ENCODE data around the gene ATP5F1B. TPM values are rescaled to one million over a fixed set of nuclear protein-coding genes. Genes with fewer than 3 reads are reported as not detected.

The ATP5F1B gene
- total and polyA plus RNA-seq, 9 of the 15 experiments (the other 6 are each of a cell fraction or from before 2014, with no cell fraction given), result 908 to 3,125 (median 1,482) TPM

DNA sequence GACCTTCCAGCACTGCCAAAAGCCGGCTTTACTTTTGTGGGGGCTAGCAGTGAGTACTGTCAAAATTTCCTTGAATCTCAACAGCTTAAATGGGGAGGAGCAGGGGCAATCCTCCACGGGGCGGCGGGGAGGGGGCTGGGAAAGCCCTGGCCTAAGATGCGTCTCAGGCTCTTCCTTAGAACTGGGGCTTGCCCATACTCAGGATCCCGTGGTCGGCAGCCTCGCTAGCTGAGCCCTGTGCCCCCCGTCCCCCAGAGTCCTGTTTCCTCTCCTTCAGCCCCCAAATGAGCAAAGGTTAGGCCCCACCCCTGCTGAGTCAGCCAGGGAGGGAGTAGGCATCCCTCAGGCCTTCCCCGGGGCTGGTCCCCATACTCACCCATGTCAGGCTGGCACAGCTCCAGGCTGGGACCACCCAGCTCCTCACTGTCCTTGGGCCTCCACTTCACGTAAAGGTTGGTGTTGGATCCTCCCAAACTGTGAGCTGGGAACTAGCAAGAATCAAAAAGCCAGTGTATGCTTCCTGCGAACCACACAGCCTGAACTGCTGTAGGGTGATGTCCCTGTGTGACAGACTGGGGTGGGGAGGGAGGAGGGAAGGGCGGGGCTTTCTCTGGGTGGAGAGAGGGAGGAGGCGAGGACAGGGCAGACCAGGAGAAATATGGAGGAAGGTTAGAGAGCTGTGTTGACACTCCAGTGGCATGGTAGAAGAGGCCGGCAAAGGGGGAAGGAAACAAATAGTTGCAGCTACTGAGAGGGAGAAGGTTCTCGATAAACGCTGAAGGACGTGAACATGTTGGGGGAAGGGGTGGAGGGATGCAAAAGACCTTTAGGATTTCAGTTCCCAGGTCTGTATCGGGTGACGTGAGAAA, 9.7 kb downstream of the ATP5F1B start (continued):
- TF ChIP-seq, protein P1, sequence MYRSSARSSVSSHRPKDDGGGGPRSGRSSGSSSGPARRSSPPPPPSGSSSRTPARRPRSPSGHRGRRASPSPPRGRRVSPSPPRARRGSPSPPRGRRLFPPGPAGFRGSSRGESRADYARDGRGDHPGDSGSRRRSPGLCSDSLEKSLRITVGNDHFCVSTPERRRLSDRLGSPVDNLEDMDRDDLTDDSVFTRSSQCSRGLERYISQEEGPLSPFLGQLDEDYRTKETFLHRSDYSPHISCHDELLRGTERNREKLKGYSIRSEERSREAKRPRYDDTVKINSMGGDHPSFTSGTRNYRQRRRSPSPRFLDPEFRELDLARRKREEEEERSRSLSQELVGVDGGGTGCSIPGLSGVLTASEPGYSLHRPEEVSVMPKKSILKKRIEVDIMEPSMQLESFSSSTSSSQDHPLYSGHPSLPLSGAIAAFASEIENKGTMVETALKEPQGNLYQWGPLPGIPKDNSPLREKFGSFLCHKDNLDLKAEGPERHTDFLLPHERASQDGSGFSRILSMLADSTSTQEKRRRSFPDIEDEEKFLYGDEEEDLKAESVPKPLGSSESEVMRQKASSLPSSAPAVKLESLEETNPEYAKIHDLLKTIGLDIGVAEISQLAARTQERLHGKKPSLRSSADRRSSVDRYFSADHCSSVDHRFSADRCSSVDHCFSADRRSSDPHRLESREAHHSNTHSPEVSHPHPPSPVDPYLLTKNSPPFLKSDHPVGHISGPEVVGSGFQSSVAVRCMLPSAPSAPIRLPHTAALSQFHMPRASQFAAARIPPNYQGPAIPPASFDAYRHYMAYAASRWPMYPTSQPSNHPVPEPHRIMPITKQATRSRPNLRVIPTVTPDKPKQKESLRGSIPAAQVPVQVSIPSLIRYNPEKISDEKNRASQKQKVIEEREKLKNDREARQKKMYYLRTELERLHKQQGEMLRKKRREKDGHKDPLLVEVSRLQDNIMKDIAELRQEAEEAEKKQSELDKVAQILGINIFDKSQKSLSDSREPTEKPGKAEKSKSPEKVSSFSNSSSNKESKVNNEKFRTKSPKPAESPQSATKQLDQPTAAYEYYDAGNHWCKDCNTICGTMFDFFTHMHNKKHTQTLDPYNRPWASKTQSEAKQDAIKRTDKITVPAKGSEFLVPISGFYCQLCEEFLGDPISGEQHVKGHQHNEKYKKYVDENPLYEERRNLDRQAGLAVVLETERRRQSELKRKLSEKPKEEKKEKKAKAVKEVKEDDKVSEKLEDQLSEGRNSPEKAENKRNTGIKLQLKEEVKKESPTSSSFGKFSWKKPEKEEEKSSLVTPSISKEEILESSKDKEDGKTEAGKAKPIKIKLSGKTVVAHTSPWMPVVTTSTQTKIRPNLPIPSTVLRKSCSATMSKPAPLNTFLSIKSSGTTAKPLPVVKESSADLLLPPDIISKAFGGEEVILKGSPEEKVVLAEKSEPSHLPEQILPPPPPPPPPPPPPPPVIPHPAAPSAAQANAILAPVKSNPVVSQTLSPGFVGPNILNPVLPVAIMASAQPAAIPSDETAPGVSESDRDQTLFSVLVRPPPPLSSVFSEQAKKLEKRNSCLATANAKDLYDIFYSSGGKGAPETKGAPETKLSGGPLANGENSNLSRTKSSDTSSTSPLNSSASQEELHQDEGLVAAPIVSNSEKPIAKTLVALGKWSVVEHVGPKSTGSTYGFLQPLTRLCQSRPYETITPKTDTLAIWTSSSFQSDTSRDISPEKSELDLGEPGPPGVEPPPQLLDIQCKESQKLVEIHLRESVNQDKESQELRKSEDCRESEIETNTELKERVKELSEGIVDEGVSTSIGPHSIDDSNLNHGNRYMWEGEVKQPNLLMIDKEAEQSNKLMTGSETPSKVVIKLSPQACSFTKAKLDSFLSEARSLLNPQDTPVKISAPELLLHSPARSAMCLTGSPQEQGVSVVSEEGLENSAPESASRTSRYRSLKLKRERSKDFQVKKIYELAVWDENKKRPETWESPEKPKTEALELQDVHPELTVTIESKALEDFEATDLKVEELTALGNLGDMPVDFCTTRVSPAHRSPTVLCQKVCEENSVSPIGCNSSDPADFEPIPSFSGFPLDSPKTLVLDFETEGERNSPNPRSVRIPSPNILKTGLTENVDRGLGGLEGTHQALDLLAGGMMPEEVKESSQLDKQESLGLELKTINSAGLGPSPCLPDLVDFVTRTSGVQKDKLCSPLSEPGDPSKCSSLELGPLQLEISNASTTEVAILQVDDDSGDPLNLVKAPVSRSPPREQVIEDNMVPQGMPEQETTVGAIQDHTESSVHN (IDR thresholded peaks at IDR 0.05; ENCODE audit: borderline replicate concordance in 1 of 2, low read depth in 1 of 2), result no peak
- TF ChIP-seq STAG1 (CRISPR knock-in tag; IDR thresholded peaks at IDR 0.05; ENCODE audit: borderline replicate concordance) (no peak), SRSF1 (IDR thresholded peaks at IDR 0.05; ENCODE audit: low read depth, low read length) (no peak), L3MBTL2 (IDR thresholded peaks at IDR 0.05) (no peak), BMI1 (IDR thresholded peaks at IDR 0.05; ENCODE audit: low read length) (no peak), ZNF696 (CRISPR knock-in tag; conservative IDR thresholded peaks at IDR 0.05) (no peak), KLF1 (tag; IDR thresholded peaks at IDR 0.05) (no peak), HNRNPLL (IDR thresholded peaks at IDR 0.05; ENCODE audit: low read depth, low read length, poor library complexity, severe bottlenecking) (no peak), SPI1 (IDR thresholded peaks at IDR 0.05; ENCODE audit: borderline replicate concordance, low read depth, low read length) (no peak), NR4A1 (CRISPR knock-in tag; IDR thresholded peaks at IDR 0.05) (no peak), NR4A1 (tag; IDR thresholded peaks at IDR 0.05) (no peak), TAL1 (IDR thresholded peaks at IDR 0.05) (no peak), HMGXB4 (CRISPR knock-in tag; IDR thresholded peaks at IDR 0.05) (peak; percentile 39; the same call in 1 of the 2 replicates)
- TF ChIP-seq, protein P2, sequence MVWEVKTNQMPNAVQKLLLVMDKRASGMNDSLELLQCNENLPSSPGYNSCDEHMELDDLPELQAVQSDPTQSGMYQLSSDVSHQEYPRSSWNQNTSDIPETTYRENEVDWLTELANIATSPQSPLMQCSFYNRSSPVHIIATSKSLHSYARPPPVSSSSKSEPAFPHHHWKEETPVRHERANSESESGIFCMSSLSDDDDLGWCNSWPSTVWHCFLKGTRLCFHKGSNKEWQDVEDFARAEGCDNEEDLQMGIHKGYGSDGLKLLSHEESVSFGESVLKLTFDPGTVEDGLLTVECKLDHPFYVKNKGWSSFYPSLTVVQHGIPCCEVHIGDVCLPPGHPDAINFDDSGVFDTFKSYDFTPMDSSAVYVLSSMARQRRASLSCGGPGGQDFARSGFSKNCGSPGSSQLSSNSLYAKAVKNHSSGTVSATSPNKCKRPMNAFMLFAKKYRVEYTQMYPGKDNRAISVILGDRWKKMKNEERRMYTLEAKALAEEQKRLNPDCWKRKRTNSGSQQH (CRISPR knock-in tag; IDR thresholded peaks at IDR 0.05), result no peak; the same call in 1 of the 2 replicates
